H1 (cell line): Measurements from ENCODE around the gene DGAT2L6. TPM values are rescaled to one million over a fixed set of nuclear protein-coding genes. Genes with fewer than 3 reads are reported as not detected.

Experiments
- CTCF ChIA-PET: fragments of 300-600 bp; sonication (Branson Sonifier 250); formaldehyde crosslinking; loops from one replicate; lab custom pipeline; 2021; ENCODE audit not compliant: partially characterized antibody; lab: Charles Lee
- POLR2A ChIA-PET: fragments of 300-600 bp; sonication (Branson Sonifier 250); formaldehyde crosslinking; loops from one replicate; lab custom pipeline; 2021; ENCODE audit warnings: inconsistent platforms; ENCODE audit not compliant: partially characterized antibody; lab: Charles Lee
- DNase-seq, 2 experiments: peaks; one replicate each; pipeline versions ENCODE4 v3.0.0 to v3.0.0-alpha.2; 2010 to 2022; ENCODE audit warnings: low spot score in 2 of 2, low read depth in 1 of 2, mixed read lengths in 1 of 2
- FAIRE-seq: peaks from 2 replicates; lab custom pipeline; 2011; peaks lifted over from hg19 to GRCh38; lab: Jason Lieb, UNC
- H2AFZ ChIP-seq: 2 replicates; pipeline ENCODE4 v1.8.1; 2012; ENCODE audit warnings: low read length, inconsistent platforms
- H2AK5ac ChIP-seq: 2 replicates; pipeline ENCODE4 v1.6.1; 2013; ENCODE audit warnings: low read depth, low read length
- H2BK120ac ChIP-seq: replicated peaks from 2 replicates; pipeline ENCODE3; 2013; ENCODE audit warnings: low read depth, low read length, inconsistent platforms
- H2BK12ac ChIP-seq: 2 replicates; pipeline ENCODE4 v1.6.1; 2013; ENCODE audit warnings: low read depth, low read length
- H2BK15ac ChIP-seq: 2 replicates; pipeline ENCODE4 v1.6.1; 2013; ENCODE audit warnings: low read length
- H2BK20ac ChIP-seq: 2 replicates; pipeline ENCODE4 v1.6.1; 2013; ENCODE audit warnings: low read length
- H2BK5ac ChIP-seq: 2 replicates; pipeline ENCODE4 v1.6.1; 2013; ENCODE audit warnings: low read depth, low read length
- H3K14ac ChIP-seq: 2 replicates; pipeline ENCODE4 v1.6.1; 2013; ENCODE audit warnings: inconsistent platforms; ENCODE audit not compliant: insufficient read length
- H3K18ac ChIP-seq: 2 replicates; pipeline ENCODE4 v1.6.1; 2013; ENCODE audit warnings: low read length; ENCODE audit errors: extremely low read depth
- H3K23ac ChIP-seq: 2 replicates; pipeline ENCODE4 v1.6.1; 2013; ENCODE audit warnings: inconsistent platforms; ENCODE audit not compliant: insufficient read length
- H3K23me2 ChIP-seq: 2 replicates; pipeline ENCODE4 v1.6.1; 2013; ENCODE audit warnings: low read depth, low read length
- H3K27ac ChIP-seq: 2 replicates; pipeline ENCODE4 v1.6.1; 2011; ENCODE audit warnings: low read depth, low read length, inconsistent platforms
- H3K27me3 ChIP-seq, 4 experiments: replicated peaks in 1 of 4; 1 replicate in 1 of 4; 2 replicates in 3 of 4; pipeline versions ENCODE4 v1.6.1 to v1.8.1; 2011 to 2013; ENCODE audit warnings: low read length in 3 of 4, mild to moderate bottlenecking in 3 of 4, inconsistent platforms in 2 of 4, mixed read lengths in 2 of 4, moderate library complexity in 1 of 4; ENCODE audit not compliant: control insufficient read depth in 3 of 4, insufficient read depth in 3 of 4; ENCODE audit errors: extremely low read depth in 1 of 4
- H3K36me3 ChIP-seq, 4 experiments: 2 replicates each; pipeline versions ENCODE4 v1.6.1 to v1.8.1; 2011 to 2013; ENCODE audit warnings: mild to moderate bottlenecking in 4 of 4, low read length in 3 of 4, moderate library complexity in 2 of 4, control low read depth in 1 of 4, inconsistent platforms in 1 of 4; ENCODE audit not compliant: insufficient read depth in 4 of 4, control insufficient read depth in 2 of 4
- H3K4ac ChIP-seq: replicated peaks from 2 replicates; pipeline ENCODE3; 2013; ENCODE audit warnings: low read length, low read depth, mixed read lengths, inconsistent platforms; ENCODE audit not compliant: insufficient read length
- H3K4me1 ChIP-seq, 4 experiments: replicated peaks in 1 of 4; 1 replicate in 1 of 4; 2 replicates in 3 of 4; pipeline versions ENCODE4 v1.6.1 to v1.8.1; 2011 to 2013; ENCODE audit warnings: low read length in 3 of 4, inconsistent platforms in 2 of 4, mixed read lengths in 1 of 4; ENCODE audit not compliant: insufficient read depth in 4 of 4, control insufficient read depth in 3 of 4
- H3K4me2 ChIP-seq, 2 experiments: 2 replicates each; pipeline versions ENCODE4 v1.6.1 to v1.8.1; 2011 to 2013; ENCODE audit warnings: low read depth in 2 of 2, low read length in 2 of 2, control low read depth in 1 of 2, inconsistent platforms in 1 of 2, mild to moderate bottlenecking in 1 of 2; ENCODE audit not compliant: insufficient read depth in 1 of 2
- H3K4me3 ChIP-seq, 4 experiments: fragments of 200-600, 300-600 bp in 1 of 4; sonication (generic), shearing (Covaris generic), sonication (Bioruptor Twin) in 1 of 4; 2 replicates each; pipeline versions ENCODE4 v1.5.1 to v1.8.1; 2011 to 2016; ENCODE audit warnings: low read length in 4 of 4, low read depth in 3 of 4, control low read depth in 2 of 4, inconsistent platforms in 2 of 4, mild to moderate bottlenecking in 2 of 4, mixed read lengths in 1 of 4, moderate library complexity in 1 of 4; ENCODE audit not compliant: insufficient read depth in 2 of 4; ENCODE audit errors: extremely low read depth in 1 of 4
- H3K56ac ChIP-seq: replicated peaks from 2 replicates; pipeline ENCODE3; 2013; ENCODE audit warnings: low read depth, mild to moderate bottlenecking, mixed read lengths, low read length, inconsistent platforms; ENCODE audit not compliant: insufficient read length
- H3K79me1 ChIP-seq: 2 replicates; pipeline ENCODE4 v1.6.1; 2013; ENCODE audit warnings: low read depth, low read length, control low read depth
- H3K79me2 ChIP-seq, 2 experiments: 2 replicates each; pipeline versions ENCODE4 v1.6.1 to v1.8.1; 2012 to 2013; ENCODE audit warnings: low read length in 2 of 2, mild to moderate bottlenecking in 2 of 2, inconsistent platforms in 1 of 2; ENCODE audit not compliant: insufficient read depth in 2 of 2, control insufficient read depth in 1 of 2
- H3K9ac ChIP-seq, 4 experiments: replicated peaks in 1 of 4; 1 replicate in 1 of 4; 2 replicates in 3 of 4; pipeline versions ENCODE4 v1.6.1 to v1.8.1; 2011 to 2013; ENCODE audit warnings: low read depth in 3 of 4, low read length in 3 of 4, control low read depth in 2 of 4, mild to moderate bottlenecking in 2 of 4, moderate library complexity in 2 of 4, inconsistent platforms in 1 of 4; ENCODE audit errors: extremely low read depth in 1 of 4
- H3K9me3 ChIP-seq, 2 experiments: 2 replicates each; pipeline versions ENCODE4 v1.6.1 to v1.8.1; 2012 to 2013; ENCODE audit warnings: mild to moderate bottlenecking in 2 of 2, moderate library complexity in 2 of 2, control low read depth in 1 of 2, inconsistent platforms in 1 of 2, low read depth in 1 of 2, low read length in 1 of 2, mixed read lengths in 1 of 2; ENCODE audit not compliant: insufficient read depth in 2 of 2
- H4K20me1 ChIP-seq, 2 experiments: replicated peaks in 1 of 2; 2 replicates each; pipeline versions ENCODE3 to v1.8.1; 2011 to 2013; ENCODE audit warnings: inconsistent platforms in 2 of 2, low read length in 2 of 2, mild to moderate bottlenecking in 1 of 2; ENCODE audit not compliant: insufficient read depth in 2 of 2, control insufficient read depth in 1 of 2
- H4K5ac ChIP-seq: 2 replicates; pipeline ENCODE4 v1.6.1; 2013; ENCODE audit warnings: low read length, low read depth, mixed read lengths, inconsistent platforms; ENCODE audit not compliant: insufficient read length
- H4K8ac ChIP-seq: 2 replicates; pipeline ENCODE4 v1.8.0; 2013; ENCODE audit warnings: mild to moderate bottlenecking, moderate library complexity, low read length, inconsistent platforms; ENCODE audit not compliant: insufficient read depth; ENCODE audit errors: extremely low read depth
- H4K91ac ChIP-seq: replicated peaks from 2 replicates; pipeline ENCODE3; 2013; ENCODE audit warnings: low read length, mixed read lengths, inconsistent platforms; ENCODE audit not compliant: insufficient read length
- ATF3 ChIP-seq: IDR thresholded peaks from 2 replicates; pipeline ENCODE4 v1.6.1; 2011; ENCODE audit warnings: low read depth, mild to moderate bottlenecking, low read length; ENCODE audit not compliant: insufficient read depth
- CHD1 ChIP-seq: IDR thresholded peaks from 2 replicates; pipeline ENCODE4 v1.6.1; 2012; ENCODE audit warnings: low read depth, low read length, improper control_type of control experiment
- EGR1 ChIP-seq: IDR thresholded peaks from 2 replicates; pipeline ENCODE4 v1.6.1; 2011; ENCODE audit warnings: low read depth, low read length, borderline replicate concordance
- GABPA ChIP-seq: IDR thresholded peaks from 2 replicates; pipeline ENCODE4 v1.6.1; 2011; ENCODE audit warnings: mild to moderate bottlenecking, low read length, moderate library complexity, borderline replicate concordance; ENCODE audit not compliant: insufficient read depth
- HDAC6 ChIP-seq: IDR thresholded peaks from one replicate; pipeline ENCODE4 v1.7.1; 2012; ENCODE audit warnings: low read depth, mild to moderate bottlenecking, inconsistent platforms, low read length, moderate library complexity
- JUN ChIP-seq: IDR thresholded peaks from 2 replicates; pipeline ENCODE4 v1.6.1; 2011; ENCODE audit warnings: low read depth, mild to moderate bottlenecking, improper control_type of control experiment, low read length
- KDM4A ChIP-seq: IDR thresholded peaks from one replicate; pipeline ENCODE4 v1.7.1; 2012; ENCODE audit warnings: low read depth, mild to moderate bottlenecking, moderate library complexity, low read length, inconsistent platforms; ENCODE audit not compliant: severe bottlenecking
- KDM5A ChIP-seq: fragments of 200-600 bp; IDR thresholded peaks from 2 replicates; pipeline ENCODE4 v1.7.1; 2012; ENCODE audit warnings: mild to moderate bottlenecking, low read length, inconsistent platforms, mixed read lengths
- POLR2AphosphoS5 ChIP-seq: IDR thresholded peaks from 2 replicates; pipeline ENCODE4 v1.6.1; 2011; ENCODE audit warnings: low read depth, low read length
- SIX5 ChIP-seq: IDR thresholded peaks from 2 replicates; pipeline ENCODE4 v1.6.1; 2011; ENCODE audit warnings: mild to moderate bottlenecking, low read depth, low read length
- SP1 ChIP-seq: IDR thresholded peaks from 2 replicates; pipeline ENCODE4 v1.6.1; 2011; ENCODE audit warnings: low read depth, low read length
- SP4 ChIP-seq: IDR thresholded peaks from 2 replicates; pipeline ENCODE4 v1.6.1; 2012; ENCODE audit warnings: low read length, inconsistent platforms
- TAF1 ChIP-seq: IDR thresholded peaks from 2 replicates; pipeline ENCODE4 v1.6.1; 2011; ENCODE audit warnings: mild to moderate bottlenecking, low read depth, low read length
- ZNF274 ChIP-seq: IDR thresholded peaks from 2 replicates; pipeline ENCODE4 v1.7.0; 2012; ENCODE audit warnings: low read length, borderline replicate concordance; ENCODE audit errors: extremely low read depth
- WGBS, 2 experiments: shearing (Covaris generic) in 1 of 2; methylation state at CpG; one replicate each; pipeline versions ENCODE4 v1.1.6 to v1.1.7; 2013 to 2015; ENCODE audit warnings: low lambda C conversion rate in 2 of 2, mixed read lengths in 2 of 2, inconsistent platforms in 1 of 2, low coverage in 1 of 2, missing lambda C conversion rate in 1 of 2; ENCODE audit not compliant: insufficient replicate concordance in 2 of 2, insufficient coverage in 1 of 2, insufficient read length in 1 of 2; ENCODE audit errors: extremely low coverage in 1 of 2, missing lambda C conversion rate in 1 of 2; 5-methylcytosine and 5-hydroxymethylcytosine counted together
- polyA plus RNA-seq, 7 experiments: library from polyadenylated mRNA; depleted of rRNA in 3 of 7; stranded (reverse) in 5 of 7; unstranded in 2 of 7; fragments of >200 nt in 5 of 7; fragments of 200-250 nt in 2 of 7; gene quantifications; 1 replicate in 5 of 7; 2 replicates in 1 of 7; 4 replicates in 1 of 7; pipeline versions ENCODE4 v1.2.1 to v1.2.3, GENCODE V29; 2011 to 2013; ENCODE audit warnings: missing spikeins in 2 of 7, mixed read lengths in 2 of 7
- total RNA-seq: library from RNA; stranded (reverse); fragmentation: NEBNext Ultra II Directional; extraction: Animal tissue kit (Norgen Biotek cat#: 25700); gene quantifications from 2 replicates; pipeline ENCODE4 v1.2.1, GENCODE V29; 2021

The DGAT2L6 gene
- total and polyA plus RNA-seq, 2 of the 8 experiments (the other 6 are each of a cell fraction or from before 2014, with no cell fraction given), result not detected

GRCh38 chrX:70241501-70241900, 64.2 kb downstream of the DGAT2L6 start:
- H2AFZ ChIP-seq, result no peak overlapping the region
- DNase-seq (no peak), FAIRE-seq (no peak)
- H2AK5ac ChIP-seq, result no peak overlapping the region
- H2BK15ac ChIP-seq, result no peak overlapping the region
- WGBS, 2 experiments, result 100% methylated on average over 2 of the region's 2 CpGs; no CpG with 5 or more reads in 1 of the 2 experiments
- H4K8ac ChIP-seq, result no peak overlapping the region
- no peak overlapping the region for H3K4ac ChIP-seq
- no peaks in the 10 kb centered on the region for H3K4me1 ChIP-seq
- H3K79me2 ChIP-seq, result no peaks in the 10 kb centered on the region
- H4K20me1 ChIP-seq, result no peaks in the 10 kb centered on the region
- H3K27ac ChIP-seq, result no peak overlapping the region
- no peak overlapping the region for H2BK120ac ChIP-seq
- H3K4me2 ChIP-seq, result no peak overlapping the region
- no peak overlapping the region for H3K56ac ChIP-seq
- H2BK5ac ChIP-seq, result no peak overlapping the region
- no peak overlapping the region for H3K23ac ChIP-seq
- no peak overlapping the region for H3K14ac ChIP-seq
- CTCF ChIA-PET, result no interaction called here
- no peak overlapping the region for H3K4me3 ChIP-seq
- no peak overlapping the region for H3K18ac ChIP-seq
- H4K5ac ChIP-seq, result no peak overlapping the region
- H3K36me3 ChIP-seq, result no peaks in the 10 kb centered on the region
- no peak overlapping the region for H2BK12ac ChIP-seq
- no peaks in the 10 kb centered on the region for H3K23me2 ChIP-seq
- no peaks in the 10 kb centered on the region for H3K9me3 ChIP-seq
- no peak overlapping the region for H4K91ac ChIP-seq
- POLR2A ChIA-PET, result no interaction called here
- H3K27me3 ChIP-seq, result no peaks in the 10 kb centered on the region
- no peak overlapping the region for H3K9ac ChIP-seq
- no peaks in the 10 kb centered on the region for H3K79me1 ChIP-seq
- no peak overlapping the region for H2BK20ac ChIP-seq
- no peak for TF ChIP-seq GABPA
- TF ChIP-seq CHD1, result no peak
- no peak for TF ChIP-seq SP4
- TF ChIP-seq HDAC6, result no peak
- TF ChIP-seq TAF1, result no peak
- TF ChIP-seq SP1, result no peak
- TF ChIP-seq KDM4A, result no peak
- no peak for TF ChIP-seq EGR1
- TF ChIP-seq JUN, result no peak
- no peak for TF ChIP-seq ZNF274
- TF ChIP-seq ATF3, result no peak
- no peak for TF ChIP-seq POLR2AphosphoS5
- no peak for TF ChIP-seq SIX5
- TF ChIP-seq KDM5A, result no peak
